ENCODE measurements around the gene UGT2B10.
"Not testable (repeated sequence)": the region's sequence is repeated elsewhere in the genome, so short reads cannot be mapped to it uniquely, and the experiment has no call there.

Gene UGT2B10

DNA sequence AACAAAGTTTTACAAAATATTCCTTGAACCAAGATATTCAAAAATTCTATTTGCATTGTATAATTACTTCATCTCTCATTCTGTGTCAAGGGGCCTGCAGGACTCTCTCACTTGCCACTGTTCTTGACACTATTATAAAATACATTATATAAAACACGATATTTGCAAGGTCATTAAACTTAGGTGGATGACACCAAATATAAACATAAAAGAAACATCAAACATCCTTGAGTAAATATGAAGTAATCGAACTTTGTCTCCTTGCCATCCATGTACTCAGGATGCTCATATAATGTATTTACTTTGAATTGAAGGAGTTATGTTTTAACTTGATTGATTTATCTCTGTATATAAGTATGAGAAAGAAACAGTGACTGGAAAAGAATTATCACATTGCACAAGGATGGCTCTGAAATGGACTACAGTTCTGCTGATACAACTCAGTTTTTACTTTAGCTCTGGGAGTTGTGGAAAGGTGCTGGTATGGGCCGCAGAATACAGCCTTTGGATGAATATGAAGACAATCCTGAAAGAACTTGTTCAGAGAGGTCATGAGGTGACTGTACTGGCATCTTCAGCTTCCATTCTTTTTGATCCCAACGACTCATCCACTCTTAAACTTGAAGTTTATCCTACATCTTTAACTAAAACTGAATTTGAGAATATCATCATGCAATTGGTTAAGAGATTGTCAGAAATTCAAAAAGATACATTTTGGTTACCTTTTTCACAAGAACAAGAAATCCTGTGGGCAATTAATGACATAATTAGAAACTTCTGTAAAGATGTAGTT lies at the start of gene UGT2B10:
TSS of gene UGT2B10 (plus strand) at position 378 of the 793 bp plus-strand sequence. CDS start at position 404, 26 bp downstream.
- not testable (repeated sequence) for DNase-seq (ENCODE audit: low read depth in 4 of 4, low spot score in 1 of 4)

DNA sequence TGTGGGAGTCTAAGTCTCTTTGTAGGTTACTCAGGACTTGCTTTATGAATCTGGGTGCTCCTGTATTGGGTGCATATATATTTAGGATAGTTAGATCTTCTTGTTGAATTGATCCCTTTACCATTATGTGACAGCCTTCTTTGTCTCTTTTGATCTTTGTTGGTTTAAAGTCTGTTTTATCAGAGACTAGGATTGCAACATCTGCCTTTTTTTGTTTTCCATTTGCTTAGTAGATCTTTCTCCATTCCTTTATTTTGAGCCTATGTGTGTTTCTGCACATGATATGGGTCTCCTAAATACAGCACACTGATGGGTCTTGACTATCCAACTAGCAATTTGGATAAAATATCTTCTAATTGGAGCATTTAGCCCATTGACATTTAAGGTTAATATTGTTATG lies 44.0 kb upstream of the UGT2B10 start:
- not testable (repeated sequence) for DNase-seq (ENCODE audit: low read depth in 4 of 4, low spot score in 1 of 4)

DNA sequence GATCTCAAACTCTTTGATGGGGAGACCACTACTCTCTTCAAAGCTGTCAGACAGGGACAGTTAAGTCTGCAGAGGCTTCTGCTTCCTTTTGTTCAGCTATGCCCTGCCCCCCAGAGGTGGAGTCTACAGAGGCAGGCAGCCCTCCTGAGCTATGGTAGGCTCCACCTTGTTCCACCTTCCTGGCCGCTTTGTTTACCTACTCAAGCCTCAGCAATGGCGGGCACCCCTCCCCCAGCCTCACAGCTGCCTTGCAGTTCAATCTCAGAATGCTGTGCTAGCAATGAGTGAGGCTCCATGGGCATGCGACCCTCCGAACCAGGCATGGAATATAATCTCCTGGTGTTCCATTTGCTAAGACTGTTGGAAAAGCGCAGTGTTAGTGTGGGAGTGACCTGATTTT lies 42.1 kb upstream of the UGT2B10 start:
- no peak for DNase-seq (ENCODE audit: low read depth in 4 of 4, low spot score in 1 of 4)

DNA sequence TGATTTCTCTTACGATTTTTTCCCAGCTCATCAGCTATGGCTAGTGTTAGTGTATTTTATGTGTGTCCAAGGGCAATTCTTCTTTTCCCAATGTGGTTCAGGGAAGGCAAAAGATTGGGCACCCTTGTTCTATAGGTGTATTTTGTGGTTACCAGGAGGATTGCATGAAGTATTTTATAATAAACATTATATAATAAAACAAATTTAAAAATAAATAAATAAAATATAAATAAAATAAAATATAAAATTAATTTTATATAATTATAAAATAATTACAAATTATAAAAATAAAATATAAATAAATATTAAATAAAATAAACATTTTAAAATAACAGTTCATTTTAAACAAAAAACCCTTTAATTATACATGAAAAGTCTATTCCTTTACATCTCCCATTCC lies 35.6 kb upstream of the UGT2B10 start:
- DNase-seq (ENCODE audit: low read depth in 4 of 4, low spot score in 1 of 4): no peak

DNA sequence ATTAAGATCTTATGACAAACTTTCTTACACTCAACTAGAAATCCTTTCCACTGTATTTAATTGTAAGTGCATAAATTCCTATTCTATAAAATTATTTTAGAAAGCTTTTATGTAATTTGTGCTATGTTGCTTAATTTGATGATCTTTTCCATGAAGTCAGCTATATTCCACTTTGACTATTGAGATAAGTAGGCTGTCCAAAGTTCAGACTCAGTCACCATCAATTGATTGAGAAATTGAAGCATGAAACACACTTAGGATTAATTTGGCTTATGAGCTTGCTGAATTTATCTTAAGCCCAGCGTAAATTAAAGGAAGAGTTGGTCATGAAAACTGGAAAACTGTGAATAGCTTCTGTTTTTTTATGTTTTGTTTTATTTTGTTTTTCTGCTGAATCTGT lies 18.7 kb upstream of the UGT2B10 start:
- no peak for DNase-seq (ENCODE audit: low read depth in 4 of 4, low spot score in 1 of 4)

DNA sequence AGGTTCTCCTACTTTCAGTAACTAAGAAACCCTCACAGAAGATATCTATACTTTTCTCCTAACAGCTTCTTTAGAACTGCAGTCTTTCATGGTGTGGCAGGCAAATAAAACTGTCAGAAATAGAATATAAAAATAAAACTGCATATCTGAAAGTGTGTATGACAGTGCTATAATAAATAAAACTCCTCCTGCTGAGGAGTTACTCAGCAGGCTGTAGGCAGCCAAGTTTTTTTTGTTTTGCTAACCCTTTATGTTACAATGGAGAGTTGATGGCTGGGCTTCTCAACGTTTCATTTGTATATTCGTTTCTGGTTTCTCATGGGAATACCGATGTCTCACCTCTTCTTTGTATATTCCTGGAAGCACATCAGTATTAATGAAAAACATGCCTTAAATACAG lies 18.2 kb upstream of the UGT2B10 start:
- no peak for DNase-seq (ENCODE audit: low read depth in 4 of 4, low spot score in 1 of 4)

DNA sequence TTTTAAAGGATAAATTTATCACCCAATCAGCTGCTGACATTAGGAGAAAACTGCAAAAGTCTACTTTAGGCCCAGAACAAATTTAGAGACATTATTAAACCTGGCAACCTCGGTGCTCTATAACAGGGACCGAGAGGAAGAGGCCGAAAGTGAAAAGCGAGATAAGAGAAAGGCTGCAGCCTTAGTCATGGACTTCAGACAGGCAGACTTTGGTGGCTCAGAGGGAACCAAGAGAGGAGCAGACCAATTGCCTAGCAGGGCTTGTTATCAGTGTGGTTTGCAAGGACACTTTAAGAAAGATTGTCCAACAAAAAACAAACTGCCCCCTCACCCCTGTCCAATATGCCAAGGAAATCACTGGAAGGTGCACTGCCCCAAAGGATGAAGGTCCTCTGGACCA lies 12.8 kb upstream of the UGT2B10 start:
- DNase-seq (ENCODE audit: low read depth in 4 of 4, low spot score in 1 of 4): no peak

DNA sequence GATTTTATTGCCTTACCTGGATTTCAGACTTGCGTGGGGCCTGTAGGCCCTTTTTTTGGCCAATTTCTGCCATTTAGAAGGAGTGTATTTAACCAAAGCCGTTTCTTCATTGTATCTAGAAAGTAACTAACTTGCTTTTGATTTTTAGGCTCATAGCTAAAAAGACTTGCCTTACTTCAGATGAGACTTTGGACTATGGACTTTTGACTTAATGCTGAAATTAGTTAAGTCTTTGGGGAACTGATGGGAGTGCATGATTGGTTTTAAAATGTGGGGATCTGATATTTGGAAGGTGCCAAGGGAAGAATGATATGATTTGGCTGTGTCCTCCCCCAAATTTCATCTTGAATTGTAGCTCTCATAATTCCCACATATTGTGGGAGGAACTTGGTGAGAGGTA lies 7.7 kb upstream of the UGT2B10 start:
- DNase-seq (ENCODE audit: low read depth in 4 of 4, low spot score in 1 of 4): no peak

DNA sequence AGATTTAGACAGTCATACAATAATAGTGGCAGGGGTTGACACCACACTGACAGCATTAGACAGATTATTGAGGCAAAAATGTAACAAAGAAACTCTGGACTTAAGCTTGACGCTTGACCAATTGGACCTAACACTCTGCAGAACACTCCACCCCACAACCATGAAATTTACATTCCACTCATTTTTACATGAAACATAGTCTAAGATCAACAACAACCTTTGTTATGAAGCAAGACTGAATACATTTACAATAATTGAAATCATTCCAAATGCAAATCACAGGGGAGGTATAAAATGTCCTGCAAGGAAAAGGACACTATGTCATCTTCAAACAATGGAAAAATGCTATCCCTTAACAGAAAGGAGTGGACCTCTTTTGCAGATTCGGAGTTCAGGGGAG lies 4.9 kb upstream of the UGT2B10 start:
- no peak for DNase-seq (ENCODE audit: low read depth in 4 of 4, low spot score in 1 of 4)

DNA sequence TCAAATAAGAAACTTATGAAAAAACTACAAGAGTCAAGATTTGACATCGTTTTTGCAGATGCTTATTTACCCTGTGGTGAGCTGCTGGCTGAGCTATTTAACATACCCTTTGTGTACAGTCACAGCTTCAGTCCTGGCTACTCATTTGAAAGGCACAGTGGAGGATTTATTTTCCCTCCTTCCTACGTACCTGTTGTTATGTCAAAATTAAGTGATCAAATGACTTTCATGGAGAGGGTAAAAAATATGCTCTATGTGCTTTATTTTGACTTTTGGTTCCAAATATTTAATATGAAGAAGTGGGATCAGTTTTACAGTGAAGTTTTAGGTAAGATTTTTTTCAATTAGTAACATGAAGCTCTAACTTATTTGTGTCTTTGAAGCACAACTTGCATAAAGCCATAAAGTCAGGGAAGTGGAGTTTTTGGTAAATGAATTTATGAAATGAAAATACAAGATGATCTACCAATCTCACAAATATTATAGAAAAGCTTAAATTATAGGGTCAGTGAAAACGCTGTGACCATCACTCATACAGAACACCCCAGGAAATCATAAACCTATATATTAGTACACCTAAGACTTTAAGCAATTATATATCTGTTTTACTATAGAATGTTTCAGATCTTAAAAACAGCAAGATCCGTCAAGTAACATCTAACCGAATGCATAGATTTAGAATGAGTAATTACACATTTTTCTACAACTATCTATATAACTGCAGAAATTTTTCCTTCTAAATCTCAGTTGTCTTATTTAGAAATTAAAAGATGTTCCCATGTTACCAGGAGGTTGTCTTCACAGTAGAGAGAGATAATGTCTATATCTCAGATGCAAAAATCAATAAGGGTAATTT lies 844 bp downstream of the UGT2B10 start:
- DNase-seq (ENCODE audit: low read depth in 4 of 4, low spot score in 1 of 4): not testable (repeated sequence)

DNA sequence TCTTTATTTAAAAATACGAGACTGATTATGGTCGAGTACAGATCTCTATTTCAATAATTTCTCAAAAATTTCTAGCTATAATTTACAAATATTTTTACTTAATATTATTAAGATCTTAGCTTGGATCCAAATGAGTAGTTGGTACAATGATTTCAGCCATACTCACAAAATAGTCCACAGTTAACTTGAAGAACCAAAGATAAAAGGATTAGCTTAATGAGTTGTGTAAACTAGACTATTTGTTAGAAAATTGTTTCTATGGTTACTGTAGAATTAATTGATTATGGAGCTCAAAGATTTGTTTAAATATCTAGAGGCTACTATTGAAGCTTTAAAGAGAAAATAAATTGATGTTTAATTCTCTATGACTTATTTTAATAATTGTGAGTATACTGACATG lies 1.6 kb downstream of the UGT2B10 start:
- DNase-seq (ENCODE audit: low read depth in 4 of 4, low spot score in 1 of 4): no peak

DNA sequence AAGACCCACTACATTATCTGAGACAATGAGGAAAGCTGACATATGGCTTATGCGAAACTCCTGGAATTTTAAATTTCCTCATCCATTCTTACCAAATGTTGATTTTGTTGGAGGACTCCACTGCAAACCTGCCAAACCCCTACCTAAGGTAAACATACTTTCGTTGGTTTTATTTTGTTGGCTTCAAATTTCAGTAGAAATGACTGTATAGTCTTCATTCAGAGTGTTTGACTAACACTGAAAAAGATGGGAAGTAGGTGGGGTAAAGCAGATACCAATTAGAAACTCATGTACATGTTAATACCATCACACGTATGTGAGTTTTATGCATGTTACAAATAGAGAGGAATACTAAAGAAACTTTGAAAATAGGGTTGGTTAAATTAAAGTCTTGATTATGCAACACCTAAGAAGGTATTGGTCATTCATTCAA lies 2.3 kb downstream of the UGT2B10 start:
- DNase-seq (ENCODE audit: low read depth in 4 of 4, low spot score in 1 of 4): not testable (repeated sequence)

DNA sequence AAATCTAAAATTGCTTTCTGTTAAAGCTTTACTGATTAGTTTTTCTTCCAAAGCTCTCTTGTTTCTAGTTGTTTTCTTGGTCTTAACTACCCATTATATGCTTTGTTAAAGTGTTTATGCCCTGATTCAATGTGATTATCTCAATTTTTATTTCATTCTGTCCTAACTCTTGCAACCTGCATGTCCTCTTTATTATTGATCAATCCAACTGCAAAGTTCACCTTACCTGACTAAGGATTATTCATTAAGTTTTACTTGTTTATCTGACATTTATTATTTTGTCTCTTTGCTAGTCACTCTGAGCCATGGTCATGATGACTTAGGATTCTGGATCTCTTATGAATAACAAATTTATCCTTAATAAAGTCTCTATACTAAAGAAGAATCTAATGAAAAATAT lies 15.8 kb downstream of the UGT2B10 start:
- DNase-seq (ENCODE audit: low read depth in 4 of 4, low spot score in 1 of 4): no peak

DNA sequence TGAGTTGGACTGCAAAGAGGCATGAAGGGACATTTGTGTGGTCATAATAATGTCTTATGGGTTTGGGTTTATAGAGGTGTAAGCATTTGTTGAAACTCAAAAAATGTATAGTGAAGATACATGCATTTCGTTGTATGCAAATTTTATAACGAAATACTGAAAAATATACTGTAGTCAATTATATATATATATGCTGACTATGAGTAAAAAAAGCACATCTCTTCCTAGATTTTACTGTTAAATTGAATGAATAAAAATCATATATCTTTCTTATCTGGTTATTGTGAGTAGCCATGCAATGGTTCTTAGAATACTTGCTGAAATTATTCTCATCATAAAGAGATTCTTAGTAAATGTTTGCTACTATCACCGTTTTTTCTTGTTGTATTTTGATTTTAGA lies 34.5 kb downstream of the UGT2B10 start:
- DNase-seq (ENCODE audit: low read depth in 4 of 4, low spot score in 1 of 4): no peak

DNA sequence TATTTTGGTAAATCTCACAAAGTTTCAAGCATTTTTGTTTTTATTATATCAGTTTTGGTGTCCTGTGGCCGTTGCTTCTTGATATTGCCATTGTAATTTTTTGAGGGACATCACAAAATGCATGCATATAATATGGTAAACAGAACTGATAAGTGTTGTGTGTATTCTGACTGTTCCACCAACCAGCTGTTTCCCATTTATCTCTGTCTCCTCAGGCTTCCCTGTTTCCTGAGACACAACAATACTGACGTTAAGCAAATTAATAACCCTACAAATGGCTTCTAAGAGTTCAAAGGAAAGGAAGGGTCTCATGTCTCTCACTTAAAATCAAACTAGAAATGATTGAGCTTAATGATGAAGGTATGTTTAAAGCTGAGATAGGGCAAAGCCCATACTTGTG lies 40.0 kb downstream of the UGT2B10 start:
- no peak for DNase-seq (ENCODE audit: low read depth in 4 of 4, low spot score in 1 of 4)

DNA sequence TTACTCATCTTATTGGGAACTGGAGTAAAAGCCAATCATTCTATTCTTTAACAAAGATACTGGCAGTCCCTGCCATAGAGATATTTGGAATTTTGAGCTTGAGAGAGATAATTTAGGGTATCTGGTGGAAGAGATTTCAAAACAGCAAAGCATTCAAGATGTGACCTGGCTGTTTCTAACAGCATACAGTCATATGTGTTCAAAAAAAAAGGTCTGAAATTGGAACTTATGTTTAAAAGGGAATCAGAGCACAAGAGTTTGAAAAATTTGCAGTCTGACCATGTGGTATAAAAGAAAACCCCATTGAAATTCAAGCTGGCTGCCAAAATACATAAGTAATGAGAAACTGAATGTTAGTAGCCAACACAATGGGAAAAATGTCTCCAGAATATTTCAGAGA lies 42.2 kb downstream of the UGT2B10 start:
- DNase-seq (ENCODE audit: low read depth in 4 of 4, low spot score in 1 of 4): no peak

DNA sequence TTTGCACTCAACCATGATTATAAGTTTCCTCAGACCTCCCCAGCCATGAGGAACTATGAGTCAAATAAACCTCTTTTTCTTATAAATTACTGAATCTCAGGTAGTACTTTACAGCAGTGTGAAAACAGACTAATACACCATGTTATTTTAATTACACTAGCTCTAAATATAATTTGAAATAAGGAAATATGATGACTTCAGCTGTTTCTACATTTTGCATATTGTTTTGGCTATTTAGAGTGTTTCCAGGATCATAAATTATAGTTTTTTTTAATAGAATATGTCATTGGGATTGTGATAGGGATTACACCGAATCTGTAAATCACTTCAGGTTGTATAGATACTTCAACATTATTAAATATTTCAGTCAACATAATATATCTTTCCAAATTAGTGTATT lies 43.9 kb downstream of the UGT2B10 start:
- DNase-seq (ENCODE audit: low read depth in 4 of 4, low spot score in 1 of 4): no peak

DNA sequence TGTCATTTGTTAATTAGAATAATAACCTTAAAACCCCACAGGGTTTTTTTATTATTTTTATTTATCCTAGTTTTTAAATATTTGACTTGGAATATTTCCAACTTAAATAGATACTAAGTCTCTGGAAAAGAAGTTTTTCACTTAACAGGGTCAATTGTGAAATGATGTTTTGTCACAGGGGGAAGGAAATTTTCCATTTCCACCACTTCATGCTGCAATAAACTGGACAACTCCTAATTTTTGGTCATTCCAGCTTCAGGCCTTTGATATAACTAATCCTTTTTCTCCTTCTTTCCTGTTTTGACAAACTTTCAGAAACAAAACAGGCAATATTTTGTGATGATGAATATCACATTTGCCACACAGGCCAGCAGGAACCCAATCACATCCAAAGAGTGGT lies 45.3 kb downstream of the UGT2B10 start:
- DNase-seq (ENCODE audit: low read depth in 4 of 4, low spot score in 1 of 4): no peak

DNA sequence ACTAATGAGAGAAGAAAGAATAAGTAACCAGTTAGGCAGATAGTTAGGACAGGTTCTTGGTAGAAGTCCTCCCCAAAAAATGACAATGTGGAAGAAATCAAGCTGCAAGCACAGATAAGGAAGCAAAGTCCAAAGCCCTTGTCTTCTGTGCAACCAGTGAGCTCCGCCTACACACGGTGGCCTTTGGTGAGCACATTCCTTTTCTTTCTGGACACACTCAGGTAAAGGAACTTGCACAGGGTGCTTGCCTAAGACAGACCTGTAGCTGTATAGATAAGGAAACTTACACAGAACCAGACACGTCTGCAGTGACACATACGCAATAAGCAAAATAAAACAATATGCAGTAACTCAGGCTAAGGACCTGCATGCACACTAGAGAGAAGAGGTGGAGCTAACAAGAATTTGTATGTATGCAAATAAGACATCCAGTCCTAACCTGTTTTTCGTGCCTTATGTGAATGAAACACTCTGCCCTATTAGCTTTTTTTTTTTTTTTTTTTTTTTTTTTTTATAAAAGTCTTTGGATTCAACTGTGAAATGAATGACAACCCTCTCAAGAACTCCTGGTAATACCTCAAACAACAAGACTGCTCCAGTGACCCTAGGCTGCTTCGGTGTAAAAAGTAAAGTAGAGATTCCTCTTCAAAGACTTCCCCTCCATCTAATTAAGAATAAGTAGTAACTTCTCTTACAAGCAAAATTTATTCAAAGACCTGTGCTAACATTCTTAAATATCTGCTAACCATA lies 48.8 kb downstream of the UGT2B10 start:
- no peak for DNase-seq (ENCODE audit: low read depth in 4 of 4, low spot score in 1 of 4)

DNA sequence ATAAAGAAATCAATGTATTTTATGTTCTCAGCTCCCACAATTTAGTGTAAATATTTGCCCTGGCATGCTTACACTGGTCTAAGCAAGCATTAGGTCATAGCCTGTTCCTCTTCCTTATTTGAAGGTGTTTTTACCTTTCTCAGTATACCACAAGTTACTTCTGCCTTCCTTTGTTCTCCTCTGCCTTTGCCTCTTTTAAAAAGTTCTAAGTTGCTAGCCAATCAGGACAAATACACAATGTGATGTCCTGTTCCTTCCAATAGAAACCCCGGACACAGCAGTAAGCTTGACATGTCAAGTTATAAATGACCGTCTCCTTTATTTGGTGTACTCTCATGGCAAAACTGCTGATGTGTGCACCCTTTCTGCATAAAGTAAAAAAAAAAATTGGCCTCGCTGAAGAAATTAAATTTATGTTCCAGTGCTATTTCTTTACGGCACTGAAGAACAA lies 49.4 kb downstream of the UGT2B10 start:
- no peak for DNase-seq (ENCODE audit: low read depth in 4 of 4, low spot score in 1 of 4)

DNA sequence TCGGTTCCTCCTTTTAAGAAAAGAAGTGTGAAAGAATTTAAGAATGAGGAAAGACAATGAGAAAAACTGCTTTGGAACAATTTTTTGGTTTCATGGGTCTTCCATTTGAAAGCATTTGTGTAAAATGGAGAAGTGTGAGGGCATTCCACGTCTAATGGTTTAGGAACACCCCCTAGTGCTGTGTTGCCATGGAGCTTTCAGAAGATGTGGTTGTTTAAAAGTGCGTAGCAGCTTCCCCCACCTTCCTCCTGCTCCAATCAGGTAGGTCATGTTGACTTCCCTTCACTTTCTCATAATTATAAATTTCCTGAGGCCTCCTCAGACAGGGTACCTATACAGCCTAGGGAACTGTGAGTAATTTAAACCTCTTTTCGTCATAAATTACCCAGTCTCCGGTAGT lies 50.0 kb downstream of the UGT2B10 start:
- DNase-seq (ENCODE audit: low read depth in 4 of 4, low spot score in 1 of 4): no peak
